ENCODE data around the gene TM4SF1. TPM values are rescaled to one million over a fixed set of nuclear protein-coding genes. Genes with fewer than 3 reads are reported as not detected.

TM4SF1 gene
- total and polyA plus RNA-seq, 9 of the 15 experiments (the other 6 are each of a cell fraction or from before 2014, with no cell fraction given) = 0.06 to 0.44 (median 0.08) TPM; not detected in 4

- ChIA-PET POLR2A (no interaction called here), CTCF (ENCODE audit: low intra/inter-chr PET ratio) (no interaction called here)
- TF ChIP-seq HCFC1 (IDR thresholded peaks at IDR 0.05; ENCODE audit: low read depth, low read length) (no peak), MYBL2 (IDR thresholded peaks at IDR 0.05; ENCODE audit: low read depth) (no peak), MYBL2 (CRISPR knock-in tag; IDR thresholded peaks at IDR 0.05; ENCODE audit: borderline replicate concordance) (no peak), ZNF584 (CRISPR knock-in tag; IDR thresholded peaks at IDR 0.05; ENCODE audit: low read depth) (no peak)
- in situ Hi-C loops (cut with MboI) = no loop called here
- H3K27me3 ChIP-seq (ENCODE audit: control insufficient read depth in 2 of 2, insufficient read depth in 2 of 2, low read length in 2 of 2) = no peaks in the 10 kb centered on the region
- H3K9ac ChIP-seq (ENCODE audit: insufficient read depth in 1 of 2, low read depth in 2 of 2, low read length in 2 of 2) = no peak overlapping the region
- no peak overlapping the region for H2AFZ ChIP-seq (ENCODE audit: low read depth, low read length)
- no peaks in the 10 kb centered on the region for H3K36me3 ChIP-seq (ENCODE audit: control insufficient read depth, insufficient read depth, low read length)
- H3K9me3 ChIP-seq (replicated peaks; ENCODE audit: control insufficient read depth, insufficient read depth, low read depth, low read length) = no peaks in the 10 kb centered on the region
- no peaks in the 10 kb centered on the region for H4K20me1 ChIP-seq (replicated peaks; ENCODE audit: control insufficient read depth, insufficient read depth, low read length)
- ATAC-seq (no peak), DNase-seq (ENCODE audit: extremely low read depth in 1 of 4, low spot score in 3 of 4) (no peak), FAIRE-seq (no peak)
- no peaks in the 10 kb centered on the region for H3K79me2 ChIP-seq (ENCODE audit: control insufficient read depth, insufficient read depth, low read length)
- no peak overlapping the region for H3K4me2 ChIP-seq (ENCODE audit: insufficient read depth, low read length)
- H3K27ac ChIP-seq (ENCODE audit: extremely low read depth, low read depth, low read length) = no peak overlapping the region
- H3K9me1 ChIP-seq (ENCODE audit: control insufficient read depth, insufficient read depth, low read length) = no peaks in the 10 kb centered on the region
- 0% methylated on average over 2 of the region's 2 CpGs for WGBS (ENCODE audit: insufficient coverage, low coverage, missing lambda C conversion rate)
- H3K4me3 ChIP-seq = no peak overlapping the region
- BruUV-seq (replicated peaks) = no TSS peak
- no peaks in the 10 kb centered on the region for H3K4me1 ChIP-seq (replicated peaks in 1 of 2; ENCODE audit: control insufficient read depth in 2 of 2, insufficient read depth in 2 of 2, low read length in 2 of 2)
- intact Hi-C loops (cut with micrococcal nuclease) = no loop called here
Observed at GRCh38 chr3:149421764-149422163, 44.3 kb upstream of the TM4SF1 start.

DNA sequence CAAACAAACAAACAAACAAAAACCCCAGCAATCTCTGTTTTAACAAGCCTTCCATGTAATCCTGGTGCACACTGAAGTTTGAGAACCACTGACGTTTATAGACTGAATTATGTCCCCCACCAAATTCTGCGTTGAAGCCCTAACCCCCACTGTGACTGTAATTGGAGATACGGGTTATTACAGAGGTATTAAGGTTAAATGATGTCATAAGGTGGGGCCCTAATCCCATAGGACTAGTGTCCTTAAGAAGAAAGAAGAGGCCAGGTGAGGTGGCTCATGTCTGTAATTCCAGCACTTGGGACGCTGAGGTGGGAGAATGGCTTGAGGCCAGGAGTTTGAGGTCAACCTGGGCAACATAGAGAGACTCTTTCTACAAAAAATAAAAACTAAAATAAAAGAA is 42.4 kb upstream of the TM4SF1 start:
- intact Hi-C loops (cut with micrococcal nuclease) (no loop called here), in situ Hi-C loops (cut with MboI) (no loop called here)
- H3K36me3 ChIP-seq (ENCODE audit: control insufficient read depth, insufficient read depth, low read length) = no peaks in the 10 kb centered on the region
- ChIA-PET CTCF (ENCODE audit: low intra/inter-chr PET ratio) (interaction anchor here (0.7 kb wide), 1 partner anchor 31 kb away, joined by 4 read pairs; no protein-coding TSS in a partner anchor), POLR2A (no interaction called here)
- FAIRE-seq = no peak
- no peak for DNase-seq (ENCODE audit: extremely low read depth in 1 of 4, low spot score in 3 of 4)
- BruUV-seq (replicated peaks) = no TSS peak
- H3K79me2 ChIP-seq (ENCODE audit: control insufficient read depth, insufficient read depth, low read length) = no peaks in the 10 kb centered on the region
- WGBS (ENCODE audit: insufficient coverage, low coverage, missing lambda C conversion rate) = 0% methylated on average over 4 of the region's 4 CpGs
- H3K27me3 ChIP-seq (ENCODE audit: control insufficient read depth in 2 of 2, insufficient read depth in 2 of 2, low read length in 2 of 2) = no peaks in the 10 kb centered on the region
- no peaks in the 10 kb centered on the region for H4K20me1 ChIP-seq (replicated peaks; ENCODE audit: control insufficient read depth, insufficient read depth, low read length)
- no peaks in the 10 kb centered on the region for H3K9me3 ChIP-seq (replicated peaks; ENCODE audit: control insufficient read depth, insufficient read depth, low read depth, low read length)
- no peaks in the 10 kb centered on the region for H3K4me1 ChIP-seq (replicated peaks in 1 of 2; ENCODE audit: control insufficient read depth in 2 of 2, insufficient read depth in 2 of 2, low read length in 2 of 2)
- no peak overlapping the region for H3K4me3 ChIP-seq
- no peak for ATAC-seq
- H3K9ac ChIP-seq (ENCODE audit: insufficient read depth in 1 of 2, low read depth in 2 of 2, low read length in 2 of 2) = no peak overlapping the region
- no peak overlapping the region for H3K4me2 ChIP-seq (ENCODE audit: insufficient read depth, low read length)
- no peak overlapping the region for H3K27ac ChIP-seq (ENCODE audit: extremely low read depth, low read depth, low read length)
- no peaks in the 10 kb centered on the region for H3K9me1 ChIP-seq (ENCODE audit: control insufficient read depth, insufficient read depth, low read length)
- H2AFZ ChIP-seq (ENCODE audit: low read depth, low read length) = no peak overlapping the region
- TF ChIP-seq ZNF717 (CRISPR knock-in tag; IDR thresholded peaks at IDR 0.05) (no peak), DIDO1 (tag; IDR thresholded peaks at IDR 0.05; ENCODE audit: low read depth) (no peak), CCAR2 (IDR thresholded peaks at IDR 0.05; ENCODE audit: low read depth, low read length) (no peak), KLF6 (CRISPR knock-in tag; IDR thresholded peaks at IDR 0.05; ENCODE audit: borderline replicate concordance) (no peak), KDM4B (IDR thresholded peaks at IDR 0.05; ENCODE audit: borderline replicate concordance in 2 of 2, low read depth in 1 of 2) (no peak), HDAC2 (IDR thresholded peaks at IDR 0.05) (no peak), ZNF41 (CRISPR knock-in tag; conservative IDR thresholded peaks at IDR 0.05) (no peak), WHSC1 (IDR thresholded peaks at IDR 0.05; ENCODE audit: low read length) (no peak), ZFP30 (CRISPR knock-in tag; IDR thresholded peaks at IDR 0.05; ENCODE audit: borderline replicate concordance) (no peak)
- TF ChIP-seq, protein P1, sequence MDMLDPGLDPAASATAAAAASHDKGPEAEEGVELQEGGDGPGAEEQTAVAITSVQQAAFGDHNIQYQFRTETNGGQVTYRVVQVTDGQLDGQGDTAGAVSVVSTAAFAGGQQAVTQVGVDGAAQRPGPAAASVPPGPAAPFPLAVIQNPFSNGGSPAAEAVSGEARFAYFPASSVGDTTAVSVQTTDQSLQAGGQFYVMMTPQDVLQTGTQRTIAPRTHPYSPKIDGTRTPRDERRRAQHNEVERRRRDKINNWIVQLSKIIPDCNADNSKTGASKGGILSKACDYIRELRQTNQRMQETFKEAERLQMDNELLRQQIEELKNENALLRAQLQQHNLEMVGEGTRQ (CRISPR knock-in tag; IDR thresholded peaks at IDR 0.05) = no peak
